Sigmoid colon (tissue), 4 donors: ENCODE data around the gene CDKN3.

Experiments used
- EP300 ChIP-seq, 4 donors: sonication (generic); formaldehyde crosslinking; IDR thresholded peaks; one replicate each; pipeline ENCODE4 v1.6.1; 2017; ENCODE audit warnings: antibody characterized with exemption in 4 of 4
- POLR2A ChIP-seq, 2 donors: fragments of 450-650 bp; IDR thresholded peaks; one replicate each; pipeline ENCODE4 v1.6.1; 2016; ENCODE audit warnings: antibody characterized with exemption in 2 of 2, mild to moderate bottlenecking in 2 of 2, moderate library complexity in 2 of 2
- POLR2AphosphoS5 ChIP-seq, 4 donors: sonication (generic); formaldehyde crosslinking; IDR thresholded peaks; one replicate each; pipeline ENCODE4 v1.6.1; 2017; ENCODE audit warnings: antibody characterized with exemption in 4 of 4
- TF ChIP-seq, protein P1 (sequence below), 4 experiments: fragments of 450-650 bp in 3 of 4; fragments of 200-600 bp in 1 of 4; IDR thresholded peaks; one replicate each; pipeline ENCODE4 v1.5.1; 2016 to 2019; ENCODE audit warnings: antibody characterized with exemption in 4 of 4, mild to moderate bottlenecking in 3 of 4, moderate library complexity in 2 of 4

DNA sequence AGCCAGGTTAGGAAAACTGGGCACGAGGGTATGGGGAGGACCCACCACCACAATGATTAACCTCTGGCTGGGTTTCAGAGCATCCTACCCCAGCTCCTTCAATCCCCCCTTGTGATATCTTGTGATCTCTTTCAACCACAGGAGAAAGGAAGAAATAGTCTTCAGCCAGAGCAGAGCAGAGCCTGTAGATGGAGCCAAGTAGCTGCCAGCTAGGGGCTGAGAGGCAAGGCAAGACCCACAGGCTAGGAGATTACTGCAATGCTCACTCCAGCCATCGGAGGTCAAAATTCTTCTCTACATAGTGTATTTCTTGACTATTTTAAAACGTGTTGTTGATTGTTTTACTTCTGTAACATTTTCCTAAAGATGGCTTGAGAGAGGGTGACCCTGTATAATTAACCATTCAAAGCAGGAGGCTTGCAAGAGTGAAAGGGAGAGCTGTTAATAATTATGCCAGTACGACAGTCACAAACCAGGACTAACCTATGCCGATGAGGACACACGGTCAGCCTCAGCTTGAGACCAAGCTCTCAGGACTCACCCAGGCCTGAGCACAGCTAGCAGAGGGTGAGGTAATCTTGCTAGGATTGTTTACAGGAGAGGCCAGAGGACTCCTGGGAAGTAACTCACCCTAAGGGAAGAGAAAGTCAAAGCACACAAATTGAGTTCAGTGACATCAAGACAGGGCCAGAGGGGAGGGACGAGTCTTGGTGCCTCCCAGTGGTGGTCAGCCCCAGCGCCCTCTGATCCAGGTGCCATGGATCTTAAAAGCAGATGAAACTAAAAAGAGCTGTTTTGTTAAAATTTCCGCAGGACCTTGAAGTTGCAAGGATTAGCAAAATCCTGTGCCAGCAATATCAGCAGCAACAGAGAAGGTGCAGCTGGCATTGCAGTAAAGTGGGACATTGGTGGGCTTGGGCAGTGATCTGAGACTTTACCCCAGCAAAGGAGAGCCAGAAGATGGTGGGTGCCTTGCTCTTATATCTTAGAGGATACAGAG is 29.8 kb upstream of the CDKN3 start:
- TF ChIP-seq, protein P1, sequence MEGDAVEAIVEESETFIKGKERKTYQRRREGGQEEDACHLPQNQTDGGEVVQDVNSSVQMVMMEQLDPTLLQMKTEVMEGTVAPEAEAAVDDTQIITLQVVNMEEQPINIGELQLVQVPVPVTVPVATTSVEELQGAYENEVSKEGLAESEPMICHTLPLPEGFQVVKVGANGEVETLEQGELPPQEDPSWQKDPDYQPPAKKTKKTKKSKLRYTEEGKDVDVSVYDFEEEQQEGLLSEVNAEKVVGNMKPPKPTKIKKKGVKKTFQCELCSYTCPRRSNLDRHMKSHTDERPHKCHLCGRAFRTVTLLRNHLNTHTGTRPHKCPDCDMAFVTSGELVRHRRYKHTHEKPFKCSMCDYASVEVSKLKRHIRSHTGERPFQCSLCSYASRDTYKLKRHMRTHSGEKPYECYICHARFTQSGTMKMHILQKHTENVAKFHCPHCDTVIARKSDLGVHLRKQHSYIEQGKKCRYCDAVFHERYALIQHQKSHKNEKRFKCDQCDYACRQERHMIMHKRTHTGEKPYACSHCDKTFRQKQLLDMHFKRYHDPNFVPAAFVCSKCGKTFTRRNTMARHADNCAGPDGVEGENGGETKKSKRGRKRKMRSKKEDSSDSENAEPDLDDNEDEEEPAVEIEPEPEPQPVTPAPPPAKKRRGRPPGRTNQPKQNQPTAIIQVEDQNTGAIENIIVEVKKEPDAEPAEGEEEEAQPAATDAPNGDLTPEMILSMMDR (IDR thresholded peaks at IDR 0.05): peak in 2 of 4 experiments; percentile 23 to 27
- TF ChIP-seq EP300 (IDR thresholded peaks at IDR 0.05) (no peak), POLR2A (IDR thresholded peaks at IDR 0.05) (no peak), POLR2AphosphoS5 (IDR thresholded peaks at IDR 0.05) (peak in 1 of 4 donors; percentile 16)
